Transverse colon (tissue), 4 donors: ENCODE measurements around the gene NOP53. TPM values are rescaled to one million over a fixed set of nuclear protein-coding genes. Genes with fewer than 3 reads are reported as not detected.
"Not testable (repeated sequence)": the region's sequence is repeated elsewhere in the genome, so short reads cannot be mapped to it uniquely, and the experiment has no call there.

Experiments
- DNase-seq: peaks from one replicate; pipeline ENCODE4 v3.0.0-alpha.2; 2019
- H3K27ac ChIP-seq, 4 donors: fragments of 200-600 bp; sonication (generic); 2 replicates each; pipeline ENCODE4 v1.5.1; 2016 to 2018; ENCODE audit warnings: inconsistent platforms in 4 of 4
- H3K27me3 ChIP-seq: fragments of 200-600 bp; sonication (generic); 2 replicates; pipeline ENCODE4 v1.5.1; 2017; ENCODE audit warnings: inconsistent platforms
- H3K36me3 ChIP-seq, 4 donors: fragments of 200-600 bp; sonication (generic); 2 replicates each; pipeline ENCODE4 v1.5.1; 2017 to 2019; ENCODE audit warnings: inconsistent platforms in 4 of 4
- H3K4me1 ChIP-seq, 4 donors: fragments of 200-600 bp; sonication (generic); 2 replicates each; pipeline ENCODE4 v1.5.1; 2017 to 2020; ENCODE audit warnings: inconsistent platforms in 4 of 4
- H3K4me3 ChIP-seq, 4 donors: fragments of 200-600 bp; sonication (generic); 1 replicate in 1 of 4; 2 replicates in 3 of 4; pipeline versions ENCODE4 v1.5.1 to v1.6.1; 2017 to 2019; ENCODE audit warnings: inconsistent platforms in 4 of 4
- H3K9me3 ChIP-seq, 2 donors: fragments of 200-600 bp; sonication (generic); 2 replicates each; pipeline ENCODE4 v1.5.1; 2017 to 2019; ENCODE audit warnings: inconsistent platforms in 2 of 2
- EP300 ChIP-seq: sonication (generic); formaldehyde crosslinking; IDR thresholded peaks from one replicate; pipeline ENCODE4 v1.6.1; 2017; ENCODE audit warnings: antibody characterized with exemption, low read depth
- POLR2A ChIP-seq: fragments of 450-650 bp; IDR thresholded peaks from one replicate; pipeline ENCODE4 v1.6.1; 2016; ENCODE audit warnings: antibody characterized with exemption, mild to moderate bottlenecking, moderate library complexity
- POLR2AphosphoS5 ChIP-seq, 3 donors: sonication (generic); formaldehyde crosslinking; IDR thresholded peaks; one replicate each; pipeline ENCODE4 v1.6.1; 2016; ENCODE audit warnings: antibody characterized with exemption in 3 of 3
- WGBS, 2 donors: methylation state at CpG; one replicate each; pipeline ENCODE4 v1.1.5; 2018; ENCODE audit warnings: low coverage in 1 of 2; 5-methylcytosine and 5-hydroxymethylcytosine counted together
- in situ Hi-C, 4 donors: fragments of 200-750 bp; cut with MboI; loops; one replicate each; pipeline versions ENCODE4 v1.15.0 to v1.15.1; 2017; ENCODE audit warnings: low sequenced_read_pairs in 3 of 4, low pct_ligation_motif_present in 1 of 4, low pct_unique_long_range_greater_than_20kb in 1 of 4
- intact Hi-C: fragments of 100-400 bp; cut with DNase I; formaldehyde crosslinking; loops from one replicate; pipeline ENCODE4 v1.15.1; 2023; ENCODE audit warnings: low total_unique reads
- total RNA-seq, 4 donors: library from RNA; depleted of rRNA; stranded (reverse); fragments of >200 nt; gene quantifications; one replicate each; pipeline ENCODE4 v1.1.0, GENCODE V29; 2016
- TF ChIP-seq, protein P1 (sequence below), 5 experiments: fragments of 200-600 bp in 3 of 5; fragments of 450-650 bp in 2 of 5; sonication (generic) in 3 of 5; IDR thresholded peaks; 1 replicate in 2 of 5; 2 replicates in 3 of 5; pipeline ENCODE4 v1.5.1; 2016 to 2017; ENCODE audit warnings: antibody characterized with exemption in 5 of 5, inconsistent platforms in 3 of 5, mild to moderate bottlenecking in 2 of 5, moderate library complexity in 1 of 5

NOP53 gene
- total RNA-seq, 4 donors from 2014 or later = 239 to 490 (median 364) TPM

DNA sequence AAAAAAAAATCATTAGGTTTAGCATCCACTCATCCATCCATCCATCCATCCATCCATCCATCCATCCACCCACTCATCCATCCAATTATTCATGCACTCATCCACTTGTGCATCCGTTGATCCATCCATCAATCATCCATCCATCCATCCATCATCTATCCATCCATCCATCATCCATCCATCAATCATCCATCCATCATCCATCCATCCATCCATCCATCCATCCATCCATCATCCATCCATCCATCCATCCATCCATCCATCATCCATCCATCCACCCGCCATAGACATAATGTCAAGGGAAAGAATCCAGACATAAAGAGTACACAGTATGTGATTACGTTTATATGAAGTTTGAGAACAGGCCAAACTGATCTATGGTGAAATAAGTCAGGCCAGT lies 24.2 kb downstream of the NOP53 start:
- WGBS, 2 donors = 73 to 78% methylated on average over 3 of the region's 3 CpGs
- Histone ChIP-seq H3K27me3 (no peaks in the 10 kb centered on the region), H3K9me3 (no peaks in the 10 kb centered on the region), H3K4me3 (no peak overlapping the region), H3K4me1 (no peaks in the 10 kb centered on the region), H3K27ac (no peak overlapping the region), H3K36me3 (no peaks in the 10 kb centered on the region)
- intact Hi-C loops = loop anchor here (10.0 kb wide), 1 partner anchor 95 kb away; no protein-coding TSS in a partner anchor
- TF ChIP-seq EP300 (no peak), POLR2A (no peak), POLR2AphosphoS5 (IDR thresholded peaks at IDR 0.05) (no peak)
- TF ChIP-seq, protein P1, sequence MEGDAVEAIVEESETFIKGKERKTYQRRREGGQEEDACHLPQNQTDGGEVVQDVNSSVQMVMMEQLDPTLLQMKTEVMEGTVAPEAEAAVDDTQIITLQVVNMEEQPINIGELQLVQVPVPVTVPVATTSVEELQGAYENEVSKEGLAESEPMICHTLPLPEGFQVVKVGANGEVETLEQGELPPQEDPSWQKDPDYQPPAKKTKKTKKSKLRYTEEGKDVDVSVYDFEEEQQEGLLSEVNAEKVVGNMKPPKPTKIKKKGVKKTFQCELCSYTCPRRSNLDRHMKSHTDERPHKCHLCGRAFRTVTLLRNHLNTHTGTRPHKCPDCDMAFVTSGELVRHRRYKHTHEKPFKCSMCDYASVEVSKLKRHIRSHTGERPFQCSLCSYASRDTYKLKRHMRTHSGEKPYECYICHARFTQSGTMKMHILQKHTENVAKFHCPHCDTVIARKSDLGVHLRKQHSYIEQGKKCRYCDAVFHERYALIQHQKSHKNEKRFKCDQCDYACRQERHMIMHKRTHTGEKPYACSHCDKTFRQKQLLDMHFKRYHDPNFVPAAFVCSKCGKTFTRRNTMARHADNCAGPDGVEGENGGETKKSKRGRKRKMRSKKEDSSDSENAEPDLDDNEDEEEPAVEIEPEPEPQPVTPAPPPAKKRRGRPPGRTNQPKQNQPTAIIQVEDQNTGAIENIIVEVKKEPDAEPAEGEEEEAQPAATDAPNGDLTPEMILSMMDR (IDR thresholded peaks at IDR 0.05) = no peak
- no peak for DNase-seq
- in situ Hi-C loops = no loop called here

DNA sequence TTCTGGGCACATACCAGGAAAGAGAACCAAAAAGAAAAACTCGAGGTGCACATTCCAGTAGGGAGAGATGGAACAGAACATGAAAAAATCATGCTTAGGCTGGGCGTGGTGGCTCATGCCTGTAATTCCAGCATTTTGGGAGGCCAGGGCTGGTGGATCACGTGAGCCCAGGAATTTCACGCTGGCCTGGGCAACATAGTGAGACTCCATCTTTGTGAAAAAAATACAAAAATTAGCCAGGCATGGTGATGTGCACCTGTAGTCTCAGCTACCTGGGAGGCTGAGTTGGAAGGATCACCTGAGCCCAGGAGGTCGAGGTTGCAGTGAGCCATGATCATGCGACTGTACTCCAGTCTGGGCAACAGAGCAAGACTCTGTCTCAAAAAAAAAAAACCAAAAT lies 25.9 kb downstream of the NOP53 start:
- H3K36me3 ChIP-seq, H3K27me3 ChIP-seq, intact Hi-C loops, in situ Hi-C loops, H3K4me3 ChIP-seq, DNase-seq, H3K4me1 ChIP-seq, H3K9me3 ChIP-seq, H3K27ac ChIP-seq: not testable (repeated sequence)
- WGBS, 2 donors = 79 to 83% methylated on average over 2 to 6 of the region's 6 CpGs

- Histone ChIP-seq H3K4me1 (peaks cover 14 to 44% (median 35%) of the 10 kb centered on the region in 4 donors), H3K4me3 (no peak overlapping the region), H3K27ac (peak overlapping the region; percentile 95 to 99 (median 96)), H3K9me3 (no peaks in the 10 kb centered on the region), H3K36me3 (no peaks in the 10 kb centered on the region), H3K27me3 (no peaks in the 10 kb centered on the region)
- intact Hi-C loops (loop anchor here (1.0 kb wide), 1 partner anchor 10 kb away; no protein-coding TSS in a partner anchor), in situ Hi-C loops (no loop called here)
- TF ChIP-seq POLR2A = peak; percentile 32
- TF ChIP-seq, protein P1 (IDR thresholded peaks at IDR 0.05) = no peak
- peak; percentile 59 for TF ChIP-seq EP300
- TF ChIP-seq POLR2AphosphoS5 (IDR thresholded peaks at IDR 0.05) = peak; percentile 22 to 63 (median 63)
- 45 to 53% methylated on average over 2 to 4 of the region's 4 CpGs for WGBS, 2 donors
- no peak for DNase-seq
Observed at GRCh38 chr19:47776568-47776967, 31.2 kb downstream of the NOP53 start.

DNA sequence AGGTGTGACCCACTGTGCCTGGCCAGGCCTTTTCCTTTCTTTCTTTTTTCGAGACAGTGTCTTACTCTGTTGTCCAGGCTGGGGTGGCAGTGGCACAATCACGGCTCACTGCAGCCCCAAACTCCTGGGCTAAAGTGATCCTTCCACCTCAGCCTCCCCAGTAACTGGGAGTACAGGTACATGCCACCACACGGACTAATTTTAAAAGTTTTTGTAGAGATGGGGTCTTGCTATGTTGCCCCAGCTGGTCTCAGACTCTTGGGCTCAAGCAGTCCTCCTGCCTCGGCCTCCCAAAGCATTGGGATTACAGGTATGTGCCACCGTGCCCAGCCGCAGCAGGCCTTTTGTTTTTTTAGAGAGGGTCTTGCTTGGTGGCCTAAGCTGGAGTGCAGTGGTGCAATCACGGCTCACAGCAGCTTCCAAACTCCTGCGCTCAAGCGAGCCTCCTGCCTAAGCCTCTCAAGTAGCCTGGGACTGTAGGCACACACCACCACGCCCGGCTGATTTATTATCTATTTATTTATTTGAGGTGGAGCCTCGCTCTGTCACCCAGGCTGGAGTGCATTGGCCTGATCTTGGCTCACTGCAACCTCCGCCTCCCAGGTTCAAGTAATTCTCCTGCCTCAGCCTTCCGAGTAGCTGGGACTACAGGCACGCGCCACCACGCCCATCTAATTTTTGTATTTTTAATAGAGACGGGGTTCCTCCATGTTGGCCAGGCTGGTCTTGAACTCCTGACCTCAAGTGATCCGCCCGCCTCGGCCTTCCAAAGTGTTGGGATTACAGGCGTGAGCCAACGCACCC lies 32.1 kb downstream of the NOP53 start:
- Histone ChIP-seq H3K4me3 (peak overlapping the region; percentile 76 to 95 (median 88)), H3K4me1 (peaks cover 14 to 52% (median 39%) of the 10 kb centered on the region in 4 donors), H3K27ac (peak overlapping the region; percentile 95 to 99 (median 96))
- H3K27me3 ChIP-seq, intact Hi-C loops, H3K36me3 ChIP-seq, H3K9me3 ChIP-seq, in situ Hi-C loops: not testable (repeated sequence)
- DNase-seq = peak; percentile 52
- whole genome bisulfite sequencing, 2 donors = 57% methylated on average over 23 of the region's 23 CpGs; no CpG with 5 or more reads in 1 of the 2 donors
- TF ChIP-seq POLR2A = peak; percentile 60
- TF ChIP-seq POLR2AphosphoS5 (IDR thresholded peaks at IDR 0.05) = peak in 1 of 3 donors; percentile 34
